GF-D8 (cell line): ENCODE results near the gene WT1.
"Not testable (repeated sequence)": the region's sequence is repeated elsewhere in the genome, so short reads cannot be mapped to it uniquely, and the experiment has no call there.

Experiments
- DNase-seq: peaks from one replicate; lab custom pipeline; 2025; lab: John Stamatoyannopoulos, UW

Gene WT1

GRCh38 chr11:32435511-32435941 is at the start of gene WT1:
Gene WT1 (minus strand): TSS chr11:32435539.
- DNase-seq: peak; percentile 51

DNA sequence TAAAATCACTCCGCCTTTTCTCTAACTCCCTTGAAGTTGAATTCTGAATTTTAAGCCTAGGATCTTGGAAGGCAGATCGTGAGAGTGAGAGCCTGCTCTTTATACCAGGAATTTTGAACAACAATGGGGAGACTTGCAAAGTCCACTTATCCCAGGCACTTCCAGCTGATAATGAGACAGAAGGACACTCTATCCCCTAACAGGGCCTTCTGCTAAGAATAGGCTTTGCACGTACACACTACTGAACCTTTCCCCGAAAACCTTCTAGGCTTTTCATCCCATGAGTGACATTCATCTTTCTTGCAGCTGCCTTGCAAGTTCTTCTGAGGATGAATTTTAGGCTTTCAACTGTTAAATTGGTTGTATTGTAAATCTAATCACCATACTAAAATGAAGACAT is 44.0 kb upstream of the WT1 start:
- no peak for DNase-seq

- no peak for DNase-seq
These were observed 43.0 kb upstream of the WT1 start for GRCh38 chr11:32478277-32478731.

- no peak for DNase-seq
These were observed 38.1 kb upstream of the WT1 start for GRCh38 chr11:32473282-32473909.

GRCh38 chr11:32472226-32472625 is 36.9 kb upstream of the WT1 start:
- no peak for DNase-seq

DNA sequence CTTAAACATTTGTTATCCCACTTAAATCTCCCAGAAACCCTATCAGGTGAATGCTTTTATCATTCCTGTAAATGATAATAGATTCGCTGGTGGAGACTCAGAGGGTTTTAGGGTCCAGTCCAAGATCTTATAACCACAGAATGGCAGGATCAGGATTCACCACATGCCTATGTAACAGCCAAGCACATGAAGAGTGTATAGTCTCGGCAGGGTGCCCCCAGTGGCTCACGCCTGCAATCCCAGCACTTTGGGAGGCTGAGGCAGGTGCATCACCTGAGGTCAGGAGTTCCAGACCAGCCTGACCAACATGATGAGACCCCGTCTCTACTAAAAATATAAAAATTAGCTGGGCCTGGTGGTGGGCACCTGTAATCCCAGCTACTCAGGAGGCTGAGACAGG is 36.2 kb upstream of the WT1 start:
- not testable (repeated sequence) for DNase-seq

- DNase-seq: no peak
These were observed 34.5 kb upstream of the WT1 start for GRCh38 chr11:32469791-32470190.

DNA sequence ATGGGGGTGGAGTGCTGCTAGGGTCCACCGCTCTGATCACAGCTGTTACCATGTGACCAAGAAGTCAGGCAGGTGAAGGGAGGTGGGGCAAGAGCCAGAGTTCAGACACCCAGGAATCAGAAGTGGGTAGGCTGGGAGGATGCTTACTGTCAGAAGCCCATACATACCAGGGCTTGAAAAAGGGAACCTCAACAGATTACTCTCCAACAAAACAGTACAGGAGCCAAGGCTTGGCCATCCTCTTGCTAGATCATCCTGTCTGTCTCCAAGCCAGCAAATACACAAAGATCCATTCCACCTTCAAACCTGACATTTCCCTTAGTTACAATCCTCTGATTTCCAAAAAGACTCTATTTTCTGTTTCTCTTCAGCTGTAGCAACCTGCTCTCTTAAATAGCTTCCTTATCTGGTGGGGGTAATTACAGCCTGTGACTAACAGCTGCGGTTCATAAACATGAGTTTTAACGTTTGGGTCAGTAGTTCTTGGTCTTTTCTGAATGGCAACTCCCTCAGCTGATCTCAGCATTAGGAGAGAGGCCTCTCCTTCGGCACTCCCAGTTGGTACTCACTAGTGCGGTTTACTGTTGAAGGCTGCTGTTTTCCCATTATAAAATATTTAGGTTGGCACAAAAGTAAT is 31.1 kb upstream of the WT1 start:
- no peak for DNase-seq

GRCh38 chr11:32464078-32464477 is 28.7 kb upstream of the WT1 start:
- DNase-seq: no peak

GRCh38 chr11:32462011-32462690 is 26.8 kb upstream of the WT1 start:
- DNase-seq: no peak

GRCh38 chr11:32456864-32457263 is 21.5 kb upstream of the WT1 start:
- no peak for DNase-seq

- no peak for DNase-seq
These were observed 19.7 kb upstream of the WT1 start for GRCh38 chr11:32454993-32455392.

DNA sequence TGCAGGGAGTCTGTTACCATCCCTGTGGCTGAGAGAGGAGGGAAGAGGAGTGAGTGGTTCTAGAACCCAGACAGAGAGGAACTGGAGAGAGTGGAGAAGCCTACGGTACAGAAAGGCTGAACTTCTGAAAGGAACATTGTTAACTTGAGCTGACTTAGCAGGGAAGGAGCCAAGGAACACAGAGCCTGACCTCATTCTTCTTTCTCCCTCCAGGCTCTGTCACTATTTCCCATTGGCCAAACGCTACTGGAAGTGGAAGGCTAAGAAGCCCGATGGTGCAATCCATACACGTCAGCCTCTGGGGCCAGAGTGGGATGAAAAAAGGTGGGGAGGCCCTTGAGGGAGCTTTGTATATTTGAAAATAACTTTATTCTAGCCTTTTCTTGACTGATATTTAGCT is 16.5 kb upstream of the WT1 start:
- no peak for DNase-seq

- DNase-seq: no peak
These were observed 15.0 kb upstream of the WT1 start for GRCh38 chr11:32450372-32450771.

DNA sequence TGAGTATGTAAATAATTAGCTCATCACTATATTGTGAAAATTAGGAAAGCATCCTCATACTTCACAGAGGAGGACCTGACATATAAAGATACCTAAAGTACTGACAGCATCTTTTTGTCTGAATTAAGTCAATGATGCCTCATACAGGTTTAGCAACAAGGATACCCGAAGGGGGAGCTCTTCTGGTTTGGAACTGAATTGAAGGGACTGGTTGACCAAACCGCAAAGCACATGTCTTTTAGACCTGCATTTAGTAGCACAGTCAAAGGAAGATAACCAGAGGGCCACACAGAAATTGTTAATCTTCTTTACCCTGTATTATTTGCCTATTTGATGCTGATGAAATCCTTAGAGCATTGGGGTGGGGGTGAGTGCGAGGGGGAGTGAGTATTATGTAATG is 12.9 kb upstream of the WT1 start:
- no peak for DNase-seq

GRCh38 chr11:32447252-32447651 is 11.9 kb upstream of the WT1 start:
- no peak for DNase-seq

GRCh38 chr11:32446227-32446626 is 10.9 kb upstream of the WT1 start:
- DNase-seq: no peak

GRCh38 chr11:32444186-32444585 is 8.8 kb upstream of the WT1 start:
- DNase-seq: no peak

GRCh38 chr11:32440916-32441315 is 5.6 kb upstream of the WT1 start:
- no peak for DNase-seq

GRCh38 chr11:32440312-32440908 is 5.1 kb upstream of the WT1 start:
- DNase-seq: no peak

DNA sequence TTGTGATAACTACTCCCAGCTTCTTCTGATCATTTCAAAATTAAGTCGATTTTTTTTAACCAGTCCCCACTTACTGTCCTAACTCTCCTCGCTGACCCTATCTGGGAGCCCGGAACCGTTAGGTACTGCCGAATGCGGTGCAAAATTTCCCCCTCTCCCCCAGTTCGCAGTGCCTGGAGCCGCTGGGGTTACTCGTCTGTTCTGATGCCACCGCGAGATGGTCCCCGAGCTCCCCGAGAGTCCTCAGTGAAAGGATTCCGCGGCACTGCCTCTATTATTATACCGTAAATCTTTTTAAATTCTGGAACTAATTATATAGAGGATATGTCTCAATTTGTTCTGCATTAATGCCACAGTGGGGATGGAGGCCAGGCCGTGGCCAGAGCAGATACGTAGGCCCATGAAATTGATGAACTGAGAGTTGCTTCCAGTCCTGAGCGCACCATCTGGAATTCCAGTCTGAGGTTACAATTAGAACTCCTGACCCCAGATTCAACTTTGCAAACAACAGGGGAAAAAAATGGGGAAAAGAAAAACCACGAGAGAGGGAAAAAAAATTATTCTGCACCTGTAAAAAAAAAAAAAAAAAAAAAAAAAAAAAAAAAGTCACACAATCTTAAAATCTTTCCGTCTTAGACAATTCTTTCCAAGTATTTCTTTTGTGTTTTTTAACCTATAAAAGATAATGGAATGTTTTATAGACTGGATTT is 4.3 kb upstream of the WT1 start:
- no peak for DNase-seq

- DNase-seq: no peak
These were observed 3.6 kb upstream of the WT1 start for GRCh38 chr11:32438866-32439489.
